ENCODE results near the gene CORIN. TPM values are rescaled to one million over a fixed set of nuclear protein-coding genes. Genes with fewer than 3 reads are reported as not detected.
A peak's percentile ranks its signal among the peaks of the same experiment; 100 is the strongest.

CORIN gene
- total RNA-seq, 1 donor from 2014 or later, result 0.51 TPM

GRCh38 chr4:47837094-47837907 lies 566 bp downstream of the CORIN start:
- no peak overlapping the region for H3K27ac Mint-ChIP-seq (ENCODE audit: unreplicated experiment)
- H3K4me3 Mint-ChIP-seq (ENCODE audit: unreplicated experiment), result peak overlapping the region; percentile 77
- peaks cover 13% of the 10 kb centered on the region for H3K4me1 Mint-ChIP-seq (ENCODE audit: unreplicated experiment)

GRCh38 chr4:47836641-47837093 lies 1.2 kb downstream of the CORIN start:
- no peaks in the 10 kb centered on the region for H3K9me3 Mint-ChIP-seq (ENCODE audit: unreplicated experiment)
- DNase-seq (ENCODE audit: low spot score), result peak; percentile 77
- H3K4me3 Mint-ChIP-seq (ENCODE audit: unreplicated experiment), result peak overlapping the region; percentile 77
- peak; percentile 26 for TF ChIP-seq CTCF (IDR thresholded peaks at IDR 0.05; ENCODE audit: unreplicated experiment)
- no peaks in the 10 kb centered on the region for H3K36me3 Mint-ChIP-seq (ENCODE audit: low read depth, unreplicated experiment)
- H3K27me3 Mint-ChIP-seq (ENCODE audit: unreplicated experiment), result peaks cover 10% of the 10 kb centered on the region
- H3K4me1 Mint-ChIP-seq (ENCODE audit: unreplicated experiment), result peaks cover 13% of the 10 kb centered on the region
- no peak overlapping the region for H3K27ac Mint-ChIP-seq (ENCODE audit: unreplicated experiment)

More at GRCh38 chr4:47837094-47837907, 566 bp downstream of the CORIN start:
- no peak for TF ChIP-seq CTCF (IDR thresholded peaks at IDR 0.05; ENCODE audit: unreplicated experiment)
- Mint-ChIP-seq H3K36me3 (ENCODE audit: low read depth, unreplicated experiment) (no peaks in the 10 kb centered on the region), H3K27me3 (ENCODE audit: unreplicated experiment) (peaks cover 10% of the 10 kb centered on the region), H3K9me3 (ENCODE audit: unreplicated experiment) (no peaks in the 10 kb centered on the region)
- peak; percentile 59 for DNase-seq (ENCODE audit: low spot score)

GRCh38 chr4:47835494-47835893 lies 2.4 kb downstream of the CORIN start:
- DNase-seq (ENCODE audit: low spot score), result no peak
- TF ChIP-seq CTCF (IDR thresholded peaks at IDR 0.05; ENCODE audit: unreplicated experiment), result no peak

GRCh38 chr4:47831026-47831679 lies 6.7 kb downstream of the CORIN start:
- H3K4me1 Mint-ChIP-seq (ENCODE audit: unreplicated experiment), result peaks cover 19% of the 10 kb centered on the region
- no peak for TF ChIP-seq CTCF (IDR thresholded peaks at IDR 0.05; ENCODE audit: unreplicated experiment)

More at GRCh38 chr4:47835494-47835893, 2.4 kb downstream of the CORIN start:
- Mint-ChIP-seq H3K36me3 (ENCODE audit: low read depth, unreplicated experiment) (no peaks in the 10 kb centered on the region), H3K27ac (ENCODE audit: unreplicated experiment) (no peak overlapping the region), H3K4me1 (ENCODE audit: unreplicated experiment) (peaks cover 13% of the 10 kb centered on the region), H3K4me3 (ENCODE audit: unreplicated experiment) (no peak overlapping the region), H3K9me3 (ENCODE audit: unreplicated experiment) (no peaks in the 10 kb centered on the region), H3K27me3 (ENCODE audit: unreplicated experiment) (peaks cover 10% of the 10 kb centered on the region)

More at GRCh38 chr4:47831026-47831679, 6.7 kb downstream of the CORIN start:
- Mint-ChIP-seq H3K27me3 (ENCODE audit: unreplicated experiment) (peaks cover 5% of the 10 kb centered on the region), H3K9me3 (ENCODE audit: unreplicated experiment) (no peaks in the 10 kb centered on the region), H3K27ac (ENCODE audit: unreplicated experiment) (no peak overlapping the region), H3K36me3 (ENCODE audit: low read depth, unreplicated experiment) (no peaks in the 10 kb centered on the region), H3K4me3 (ENCODE audit: unreplicated experiment) (no peak overlapping the region)
- DNase-seq (ENCODE audit: low spot score), result no peak

All from endothelial cell (in vitro differentiated cells).